ENCODE measurements around the gene GSTM5. TPM values are rescaled to one million over a fixed set of nuclear protein-coding genes. Genes with fewer than 3 reads are reported as not detected.
A peak's percentile ranks its signal among the peaks of the same experiment; 100 is the strongest.

The GSTM5 gene
- total and polyA plus RNA-seq, 2 experiments from 2014 or later: 0.21 TPM; not detected in 1

GRCh38 chr1:109719337-109719837, 7.3 kb downstream of the GSTM5 start:
- H3K9me3 ChIP-seq (ENCODE audit: low read depth): no peaks in the 10 kb centered on the region
- no peak for TF ChIP-seq CTCF (IDR thresholded peaks at IDR 0.05; ENCODE audit: low read depth, low read length)
- H3K27me3 ChIP-seq: no peaks in the 10 kb centered on the region
- no peaks in the 10 kb centered on the region for H3K36me3 ChIP-seq
- H3K4me1 ChIP-seq (ENCODE audit: low read depth): no peaks in the 10 kb centered on the region
- DNase-seq (ENCODE audit: low read depth in 1 of 2, low spot score in 1 of 2): peak in 1 of 2 donors; percentile 61
- H3K27ac ChIP-seq: no peak overlapping the region
- no peak overlapping the region for H3K4me3 ChIP-seq

GRCh38 chr1:109721042-109721441, 9.0 kb downstream of the GSTM5 start:
- Histone ChIP-seq H3K27ac (no peak overlapping the region), H3K4me1 (ENCODE audit: low read depth) (no peaks in the 10 kb centered on the region), H3K27me3 (no peaks in the 10 kb centered on the region), H3K9me3 (ENCODE audit: low read depth) (no peaks in the 10 kb centered on the region), H3K4me3 (no peak overlapping the region), H3K36me3 (no peaks in the 10 kb centered on the region)
- no peak for TF ChIP-seq CTCF (IDR thresholded peaks at IDR 0.05; ENCODE audit: low read depth, low read length)
- peak in 1 of 2 donors; percentile 72 for DNase-seq (ENCODE audit: low read depth in 1 of 2, low spot score in 1 of 2)

GRCh38 chr1:109721971-109722370, 9.9 kb downstream of the GSTM5 start:
- H3K9me3 ChIP-seq (ENCODE audit: low read depth): no peaks in the 10 kb centered on the region
- TF ChIP-seq CTCF (IDR thresholded peaks at IDR 0.05; ENCODE audit: low read depth, low read length): no peak
- H3K4me1 ChIP-seq (ENCODE audit: low read depth): no peaks in the 10 kb centered on the region

GRCh38 chr1:109722908-109723691, 11.0 kb downstream of the GSTM5 start:
- Histone ChIP-seq H3K27me3 (no peaks in the 10 kb centered on the region), H3K9me3 (ENCODE audit: low read depth) (no peaks in the 10 kb centered on the region), H3K4me3 (no peak overlapping the region), H3K27ac (no peak overlapping the region), H3K4me1 (ENCODE audit: low read depth) (no peaks in the 10 kb centered on the region), H3K36me3 (no peaks in the 10 kb centered on the region)
- peak in 1 of 2 donors; percentile 31 for DNase-seq (ENCODE audit: low read depth in 1 of 2, low spot score in 1 of 2)
- TF ChIP-seq CTCF (IDR thresholded peaks at IDR 0.05; ENCODE audit: low read depth, low read length): no peak

More at GRCh38 chr1:109721971-109722370, 9.9 kb downstream of the GSTM5 start:
- Histone ChIP-seq H3K27me3 (no peaks in the 10 kb centered on the region), H3K36me3 (no peaks in the 10 kb centered on the region), H3K4me3 (no peak overlapping the region), H3K27ac (no peak overlapping the region)
- DNase-seq (ENCODE audit: low read depth in 1 of 2, low spot score in 1 of 2): no peak

GRCh38 chr1:109724933-109725332, 12.9 kb downstream of the GSTM5 start:
- Histone ChIP-seq H3K27me3 (no peaks in the 10 kb centered on the region), H3K9me3 (ENCODE audit: low read depth) (no peaks in the 10 kb centered on the region), H3K4me1 (ENCODE audit: low read depth) (no peaks in the 10 kb centered on the region), H3K36me3 (no peaks in the 10 kb centered on the region), H3K4me3 (no peak overlapping the region), H3K27ac (no peak overlapping the region)
- TF ChIP-seq CTCF (IDR thresholded peaks at IDR 0.05; ENCODE audit: low read depth, low read length): no peak
- no peak for DNase-seq (ENCODE audit: low read depth in 1 of 2, low spot score in 1 of 2)

All from cardiac muscle cell (in vitro differentiated cells and primary cell).